Panc1 (cell line): ENCODE data around the gene MAST4. TPM values are rescaled to one million over a fixed set of nuclear protein-coding genes. Genes with fewer than 3 reads are reported as not detected.

Experiments
- ATAC-seq: fragments of 200-7000 bp; cut with Tn5 transposase; 2 replicates; pipeline ENCODE4 v1.9.1; 2020; ENCODE audit warnings: mild to moderate bottlenecking, moderate library complexity
- BruUV-seq: library from RNA; stranded (reverse); fragments of 400-500 nt; replicated peaks from 2 replicates; lab custom pipeline; 2021; lab: Mats Ljungman, UMichigan
- CTCF ChIA-PET: fragments of 300-600 bp; sonication (Branson Sonifier 250); formaldehyde crosslinking; loops from one replicate; lab custom pipeline; 2022; ENCODE audit warnings: antibody characterized with exemption; lab: Charles Lee
- POLR2A ChIA-PET: fragments of 300-600 bp; sonication (Branson Sonifier 250); formaldehyde crosslinking; loops from one replicate; lab custom pipeline; 2022; ENCODE audit warnings: antibody characterized with exemption; lab: Charles Lee
- DNase-seq: peaks from one replicate; pipeline ENCODE4 v3.0.0-alpha.2; 2010; ENCODE audit warnings: low read depth, low spot score
- H3K27ac ChIP-seq: 2 replicates; pipeline ENCODE4 v1.5.1; 2011; ENCODE audit warnings: mild to moderate bottlenecking, low read length, inconsistent platforms
- H3K27me3 ChIP-seq: fragments of 200-500 bp; sonication (Bioruptor generic); 2 replicates; pipeline ENCODE4 v1.6.0; 2014; ENCODE audit warnings: low read length, inconsistent platforms; ENCODE audit not compliant: control insufficient read depth, insufficient read depth
- H3K36me3 ChIP-seq: fragments of 200-500 bp; sonication (Bioruptor generic); 2 replicates; pipeline ENCODE4 v1.5.1; 2014; ENCODE audit warnings: inconsistent platforms, mild to moderate bottlenecking, low read length, moderate library complexity; ENCODE audit not compliant: control insufficient read depth, insufficient read depth
- H3K4me1 ChIP-seq: 2 replicates; pipeline ENCODE4 v1.5.1; 2011; ENCODE audit warnings: inconsistent platforms, mild to moderate bottlenecking, low read length, moderate library complexity; ENCODE audit not compliant: control insufficient read depth, insufficient read depth
- H3K4me3 ChIP-seq, 2 experiments: 2 replicates each; pipeline ENCODE4 v1.5.1; 2011 to 2012; ENCODE audit warnings: low read depth in 2 of 2, low read length in 2 of 2, mild to moderate bottlenecking in 2 of 2, inconsistent platforms in 1 of 2, moderate library complexity in 1 of 2
- H3K9me3 ChIP-seq: fragments of 200-500 bp; sonication (Bioruptor generic); 2 replicates; pipeline ENCODE4 v1.5.1; 2014; ENCODE audit warnings: low read depth, mild to moderate bottlenecking, inconsistent platforms, low read length, moderate library complexity; ENCODE audit not compliant: control insufficient read depth, insufficient read depth
- CTCF ChIP-seq: fragments of 450-650 bp; IDR thresholded peaks from 2 replicates; pipeline ENCODE4 v1.5.1; 2017; ENCODE audit warnings: mild to moderate bottlenecking
- POLR2AphosphoS5 ChIP-seq: IDR thresholded peaks from 2 replicates; pipeline ENCODE4 v1.6.1; 2012; ENCODE audit warnings: mild to moderate bottlenecking, low read depth, low read length, moderate library complexity
- REST ChIP-seq, 2 experiments: IDR thresholded peaks; 2 replicates each; pipeline ENCODE4 v1.6.1; 2011 to 2012; ENCODE audit warnings: low read depth in 2 of 2, control low read depth in 1 of 2, low read length in 1 of 2, mild to moderate bottlenecking in 1 of 2, moderate library complexity in 1 of 2; ENCODE audit not compliant: insufficient read depth in 1 of 2
- SIN3A ChIP-seq: IDR thresholded peaks from 2 replicates; pipeline ENCODE4 v1.6.1; 2012; ENCODE audit warnings: low read depth, mild to moderate bottlenecking, low read length, moderate library complexity, borderline replicate concordance; ENCODE audit not compliant: insufficient read depth
- TCF7L2 ChIP-seq: IDR thresholded peaks from 2 replicates; pipeline ENCODE4 v1.6.1; 2011; ENCODE audit warnings: mild to moderate bottlenecking, low read depth, low read length, inconsistent platforms
- in situ Hi-C: cut with HindIII; loops from 2 replicates; pipeline ENCODE4 v1.10.0; 2016; ENCODE audit warnings: low sequenced_read_pairs, low pct_unique_long_range_greater_than_20kb
- intact Hi-C: fragments of 100-400 bp; cut with micrococcal nuclease; formaldehyde crosslinking; loops from one replicate; pipeline ENCODE4 v1.10.0; 2022; ENCODE audit not compliant: unreplicated experiment
- total RNA-seq: library from RNA; stranded (reverse); gene quantifications from one replicate; pipeline ENCODE4 v1.2.1, GENCODE V29; 2021; ENCODE audit not compliant: unreplicated experiment

Gene MAST4
- total RNA-seq, 1 experiment from 2014 or later: 1.8 TPM

- no TSS peak for BruUV-seq
- no peaks in the 10 kb centered on the region for H3K9me3 ChIP-seq
- ATAC-seq (no peak), DNase-seq (no peak)
- ChIA-PET CTCF (no interaction called here), POLR2A (no interaction called here)
- H3K36me3 ChIP-seq: no peaks in the 10 kb centered on the region
- TF ChIP-seq SIN3A: no peak
- TF ChIP-seq REST (IDR thresholded peaks at IDR 0.05; ENCODE audit: insufficient read depth in 1 of 2, low read depth in 2 of 2, low read length in 1 of 2): no peak
- TF ChIP-seq POLR2AphosphoS5: no peak
- TF ChIP-seq TCF7L2: no peak
- no peak for TF ChIP-seq CTCF
- intact Hi-C loops (no loop called here), in situ Hi-C loops (no loop called here)
- H3K27me3 ChIP-seq: no peaks in the 10 kb centered on the region
- H3K4me3 ChIP-seq: no peak overlapping the region
- no peak overlapping the region for H3K27ac ChIP-seq
- no peaks in the 10 kb centered on the region for H3K4me1 ChIP-seq
Observed at GRCh38 chr5:67031057-67031443, 434.9 kb downstream of the MAST4 start.

GRCh38 chr5:67031692-67032091, 435.5 kb downstream of the MAST4 start:
- BruUV-seq: no TSS peak
- Histone ChIP-seq H3K4me3 (no peak overlapping the region), H3K27ac (no peak overlapping the region), H3K36me3 (no peaks in the 10 kb centered on the region), H3K4me1 (no peaks in the 10 kb centered on the region), H3K27me3 (no peaks in the 10 kb centered on the region), H3K9me3 (no peaks in the 10 kb centered on the region)
- no peak for ATAC-seq
- ChIA-PET CTCF (no interaction called here), POLR2A (no interaction called here)
- DNase-seq: no peak
- intact Hi-C loops: no loop called here
- in situ Hi-C loops: no loop called here
- no peak for TF ChIP-seq SIN3A
- no peak for TF ChIP-seq TCF7L2
- no peak for TF ChIP-seq CTCF
- TF ChIP-seq REST (IDR thresholded peaks at IDR 0.05; ENCODE audit: insufficient read depth in 1 of 2, low read depth in 2 of 2, low read length in 1 of 2): no peak
- no peak for TF ChIP-seq POLR2AphosphoS5
